SK-N-MC (cell line): ENCODE data around the gene LEMD1.
"Not testable (repeated sequence)": the region's sequence is repeated elsewhere in the genome, so short reads cannot be mapped to it uniquely, and the experiment has no call there.

Experiments
- EZH2 ChIP-seq: fragments of 200-600 bp; sonication (generic); IDR thresholded peaks from one replicate; pipeline ENCODE4 v1.6.1; 2017; ENCODE audit warnings: antibody characterized with exemption
- FOXP2 ChIP-seq: optimal IDR thresholded peaks from 2 replicates; pipeline ENCODE3; 2011; ENCODE audit warnings: mild to moderate bottlenecking, moderate library complexity; ENCODE audit not compliant: insufficient read depth; ENCODE audit errors: extremely low read length, control extremely low read depth
- POLR2AphosphoS5 ChIP-seq: IDR thresholded peaks from 2 replicates; pipeline ENCODE4 v1.6.1; 2012; ENCODE audit warnings: mild to moderate bottlenecking, low read depth, low read length, borderline replicate concordance

DNA sequence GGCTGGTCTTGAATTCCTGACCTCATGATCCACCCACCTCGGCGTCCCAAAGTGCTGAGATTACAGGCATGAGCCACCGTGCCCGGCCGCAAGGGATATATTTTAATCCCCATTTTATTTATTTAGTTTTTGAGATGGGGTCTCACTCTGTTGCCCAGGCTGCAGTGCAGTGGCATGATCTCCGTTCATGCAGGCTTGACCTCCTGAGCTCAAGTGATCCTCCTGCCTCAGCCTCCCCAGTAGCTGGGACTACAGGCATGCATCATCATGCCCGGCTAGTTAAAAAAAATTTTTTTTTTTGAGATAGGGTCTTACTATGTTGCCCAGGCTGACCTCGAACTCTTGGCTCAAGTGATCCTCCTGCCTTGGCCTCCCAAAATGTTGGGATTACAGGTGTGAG lies 56.8 kb downstream of the LEMD1 start:
- TF ChIP-seq EZH2, POLR2AphosphoS5, FOXP2: not testable (repeated sequence)
